KMS-11 (cell line): ENCODE measurements around the gene RLN2.
"Not testable (repeated sequence)": the region's sequence is repeated elsewhere in the genome, so short reads cannot be mapped to it uniquely, and the experiment has no call there.

Source experiments
- H2AFZ ChIP-seq: fragments of 200-600 bp; sonication (generic); 2 replicates; pipeline ENCODE4 v1.6.1; 2016; ENCODE audit warnings: antibody characterized with exemption, mixed run types, low read depth
- H3K27ac ChIP-seq: fragments of 200-600 bp; sonication (generic); 2 replicates; pipeline ENCODE4 v1.6.1; 2016; ENCODE audit warnings: mild to moderate bottlenecking, mixed run types
- H3K27me3 ChIP-seq: fragments of 200-600 bp; sonication (generic); 2 replicates; pipeline ENCODE4 v1.6.1; 2017; ENCODE audit warnings: mild to moderate bottlenecking, low read depth, mixed run types, moderate library complexity; ENCODE audit not compliant: insufficient read depth
- H3K36me3 ChIP-seq: fragments of 200-600 bp; sonication (generic); 2 replicates; pipeline ENCODE4 v1.6.1; 2017; ENCODE audit warnings: mild to moderate bottlenecking, mixed run types; ENCODE audit not compliant: insufficient read depth
- H3K4me1 ChIP-seq: fragments of 200-600 bp; sonication (generic); 2 replicates; pipeline ENCODE4 v1.6.1; 2016; ENCODE audit warnings: mild to moderate bottlenecking, low read depth, mixed run types; ENCODE audit not compliant: poor library complexity, severe bottlenecking
- H3K4me2 ChIP-seq: fragments of 200-600 bp; sonication (generic); 2 replicates; pipeline ENCODE4 v1.7.0; 2016; ENCODE audit warnings: mild to moderate bottlenecking, mixed run types
- H3K4me3 ChIP-seq: fragments of 200-600 bp; sonication (generic); IDR thresholded peaks from 2 replicates; pipeline ENCODE4 v1.6.1; 2017; ENCODE audit warnings: low read depth, low read length, mixed read lengths; ENCODE audit not compliant: insufficient read depth
- H3K79me2 ChIP-seq: fragments of 200-600 bp; sonication (generic); 2 replicates; pipeline ENCODE4 v1.6.1; 2016; ENCODE audit warnings: low read depth, mixed run types; ENCODE audit not compliant: insufficient read depth
- H3K9ac ChIP-seq: fragments of 200-600 bp; sonication (generic); 2 replicates; pipeline ENCODE4 v1.6.1; 2016; ENCODE audit warnings: mild to moderate bottlenecking, mixed run types
- H4K20me1 ChIP-seq: fragments of 200-600 bp; sonication (generic); 2 replicates; pipeline ENCODE4 v1.6.1; 2016; ENCODE audit warnings: mild to moderate bottlenecking, mixed run types; ENCODE audit not compliant: insufficient read depth
- CTCF ChIP-seq: fragments of 200-600 bp; sonication (generic); conservative IDR thresholded peaks from 2 replicates; pipeline ENCODE4 v1.6.1; 2017; ENCODE audit warnings: low read depth, mild to moderate bottlenecking, antibody characterized with exemption, low read length, moderate library complexity, mixed read lengths

Gene RLN2

GRCh38 chr9:5303840-5304795, at the start of gene RLN2:
Gene RLN2 (minus strand): TSS chr9:5304716. CDS start chr9:5304580, 136 bp downstream.
- not testable (repeated sequence) for H3K36me3 ChIP-seq, H3K79me2 ChIP-seq, H3K27me3 ChIP-seq, H4K20me1 ChIP-seq, H3K27ac ChIP-seq, H3K4me2 ChIP-seq, H3K9ac ChIP-seq, H3K4me1 ChIP-seq, H3K4me3 ChIP-seq
- peak within 1 kb of the TSS; percentile 14; the same call in 1 of the 2 replicates for H2AFZ ChIP-seq

- H3K4me1 ChIP-seq = no peaks in the 10 kb centered on the region
- no peaks in the 10 kb centered on the region for H3K79me2 ChIP-seq
- no peak for TF ChIP-seq CTCF
- H2AFZ ChIP-seq = no peak overlapping the region
- H3K4me3 ChIP-seq = no peak overlapping the region
- H3K9ac ChIP-seq = no peak overlapping the region
- no peak overlapping the region for H3K4me2 ChIP-seq
- no peaks in the 10 kb centered on the region for H3K27me3 ChIP-seq
- H3K27ac ChIP-seq = no peak overlapping the region
- H4K20me1 ChIP-seq = no peaks in the 10 kb centered on the region
- no peaks in the 10 kb centered on the region for H3K36me3 ChIP-seq
Observed at GRCh38 chr9:5354184-5354583, 49.7 kb upstream of the RLN2 start.

GRCh38 chr9:5352637-5353248, 48.2 kb upstream of the RLN2 start:
- Histone ChIP-seq H3K4me3 (no peak overlapping the region), H3K27ac (no peak overlapping the region)

GRCh38 chr9:5338992-5339981, 34.8 kb upstream of the RLN2 start, which contains the start of gene RLN1:
Gene RLN1 (minus strand): TSS chr9:5339876. CDS start chr9:5339746, 130 bp downstream.
- H3K36me3 ChIP-seq, H3K4me3 ChIP-seq, H3K79me2 ChIP-seq, H3K4me1 ChIP-seq, H4K20me1 ChIP-seq, H3K27me3 ChIP-seq, H3K4me2 ChIP-seq, H3K9ac ChIP-seq, H2AFZ ChIP-seq, H3K27ac ChIP-seq: not testable (repeated sequence)

More at GRCh38 chr9:5352637-5353248, 48.2 kb upstream of the RLN2 start:
- TF ChIP-seq CTCF = no peak
- Histone ChIP-seq H3K4me2 (no peak overlapping the region), H3K9ac (no peak overlapping the region), H3K27me3 (no peaks in the 10 kb centered on the region), H4K20me1 (no peaks in the 10 kb centered on the region), H3K36me3 (no peaks in the 10 kb centered on the region), H2AFZ (no peak overlapping the region), H3K79me2 (no peaks in the 10 kb centered on the region), H3K4me1 (no peaks in the 10 kb centered on the region)

GRCh38 chr9:5336688-5337087, 32.2 kb upstream of the RLN2 start:
- Histone ChIP-seq H3K4me3 (no peak overlapping the region), H3K27ac (no peak overlapping the region), H3K79me2 (no peaks in the 10 kb centered on the region), H4K20me1 (no peaks in the 10 kb centered on the region), H3K4me1 (peaks cover 3% of the 10 kb centered on the region), H3K4me2 (no peak overlapping the region), H3K27me3 (no peaks in the 10 kb centered on the region), H3K36me3 (no peaks in the 10 kb centered on the region), H3K9ac (no peak overlapping the region), H2AFZ (no peak overlapping the region)
- TF ChIP-seq CTCF = no peak

GRCh38 chr9:5331276-5331675, 26.8 kb upstream of the RLN2 start:
- not testable (repeated sequence) for H4K20me1 ChIP-seq, H3K27ac ChIP-seq, H3K79me2 ChIP-seq, H3K36me3 ChIP-seq, H2AFZ ChIP-seq, H3K4me1 ChIP-seq, H3K9ac ChIP-seq, H3K27me3 ChIP-seq, H3K4me3 ChIP-seq, H3K4me2 ChIP-seq
